GM18867 (cell line): Measurements from ENCODE around the gene CRK.
A peak's percentile ranks its signal among the peaks of the same experiment; 100 is the strongest.

Experiments used
- ATAC-seq: cut with Tn5 transposase; IDR thresholded peaks from one replicate; pipeline ENCODE4 v1.9.1; 2021; ENCODE audit warnings: mild to moderate bottlenecking, moderate library complexity; ENCODE audit not compliant: unreplicated experiment

The CRK gene

DNA sequence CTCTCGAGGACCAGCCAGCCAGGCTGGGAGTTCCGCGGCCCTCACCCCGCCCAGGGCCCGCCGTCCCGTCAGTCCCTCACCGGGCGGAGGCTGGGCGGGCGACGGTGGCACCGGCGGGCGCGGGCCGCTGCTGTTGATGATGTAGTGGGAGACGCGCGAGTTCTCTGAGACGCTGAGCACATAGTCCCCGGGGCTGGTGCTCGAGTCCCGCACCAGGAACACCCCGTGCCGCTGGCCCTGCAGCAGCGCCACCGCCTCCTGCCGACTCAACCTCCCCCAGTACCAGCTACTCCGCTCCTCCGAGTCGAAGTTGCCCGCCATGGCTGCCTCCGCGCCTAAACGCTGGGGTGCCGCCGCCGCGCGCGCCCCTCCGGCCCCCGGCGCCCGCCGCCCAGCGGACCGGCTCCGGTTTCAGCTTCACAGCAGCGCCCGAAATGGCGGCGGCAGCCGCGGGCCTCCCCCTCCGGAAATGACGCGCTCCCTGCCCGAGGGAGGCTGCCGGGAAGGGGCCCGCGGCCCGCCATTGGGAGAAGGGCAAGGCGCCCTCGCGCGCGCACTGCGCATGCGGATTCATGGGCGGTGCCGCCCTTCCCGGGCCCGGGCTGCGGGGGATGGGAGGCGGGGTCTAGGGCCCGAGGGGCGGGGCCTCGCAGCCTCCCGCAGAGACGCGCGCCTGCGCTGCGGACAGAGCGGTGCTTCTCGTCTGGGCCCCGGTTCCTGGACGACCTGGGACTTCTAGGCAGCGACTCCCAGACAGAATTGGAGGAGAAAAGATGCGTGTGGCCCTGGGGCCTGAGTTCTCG lies at the start of gene CRK:
Gene CRK, minus strand, starts transcription at position 436 of the 803 bp plus-strand sequence. Its CDS starts 115 bp downstream, at position 321.
- ATAC-seq, result peak; percentile 83

DNA sequence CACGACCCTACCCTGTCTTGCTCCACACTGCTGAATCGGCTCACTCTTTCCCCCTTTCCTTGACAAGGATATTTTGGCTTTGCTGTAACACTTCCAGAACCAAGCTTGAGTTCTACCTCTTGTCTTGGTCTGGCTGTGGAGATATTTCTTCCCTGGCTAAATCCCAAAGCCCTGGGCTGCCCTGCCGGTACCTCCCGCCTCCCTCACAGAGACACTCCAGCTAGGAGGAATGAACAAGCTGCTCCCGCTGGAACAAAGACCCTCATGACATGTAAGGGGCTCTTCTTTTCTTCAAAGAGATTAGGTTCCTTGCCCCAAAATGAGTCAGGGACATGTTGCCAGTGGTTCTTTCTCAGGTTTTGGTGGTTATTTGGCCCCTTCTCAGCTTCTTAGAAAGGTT lies 49.6 kb upstream of the CRK start:
- no peak for ATAC-seq

DNA sequence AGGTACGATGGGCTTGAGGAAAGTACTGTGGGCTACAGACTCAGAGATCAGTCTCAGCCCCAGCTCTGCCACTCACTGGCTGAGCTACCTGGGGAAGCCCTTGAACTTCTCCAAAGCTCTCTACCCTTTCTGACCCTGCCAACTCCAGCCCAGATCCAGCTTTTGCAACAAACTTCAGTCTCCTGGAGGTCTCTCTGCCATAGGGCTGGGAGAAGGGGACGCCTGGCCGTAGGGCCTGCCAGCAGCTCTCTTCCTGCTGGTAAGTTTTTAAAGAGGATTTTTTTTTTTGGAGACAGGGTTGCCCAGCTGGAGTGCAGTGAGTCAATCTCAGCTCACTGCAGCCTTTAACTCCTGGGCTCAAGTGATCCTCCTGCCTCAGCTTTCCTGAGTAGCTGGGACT lies 48.8 kb upstream of the CRK start:
- no peak for ATAC-seq

DNA sequence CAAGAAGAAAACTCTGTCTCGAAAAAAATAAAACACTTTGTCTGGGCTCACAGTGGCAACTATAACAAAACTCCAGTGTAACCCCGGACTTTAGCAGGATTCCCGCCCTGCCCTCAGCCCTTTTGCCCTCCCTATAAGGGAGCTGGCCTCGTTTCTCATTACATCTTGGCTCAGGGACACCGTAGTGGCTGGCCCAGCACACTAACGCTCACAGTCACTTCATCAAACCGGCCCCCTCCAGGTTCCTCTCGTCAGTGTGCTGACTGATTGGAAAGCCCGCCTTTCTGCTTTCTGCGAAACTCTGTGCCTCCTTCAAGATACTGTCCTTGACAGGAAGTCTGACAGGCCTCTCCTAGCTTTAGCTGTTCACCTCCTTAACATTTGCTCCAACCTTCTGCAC lies 47.7 kb upstream of the CRK start:
- ATAC-seq, result no peak

DNA sequence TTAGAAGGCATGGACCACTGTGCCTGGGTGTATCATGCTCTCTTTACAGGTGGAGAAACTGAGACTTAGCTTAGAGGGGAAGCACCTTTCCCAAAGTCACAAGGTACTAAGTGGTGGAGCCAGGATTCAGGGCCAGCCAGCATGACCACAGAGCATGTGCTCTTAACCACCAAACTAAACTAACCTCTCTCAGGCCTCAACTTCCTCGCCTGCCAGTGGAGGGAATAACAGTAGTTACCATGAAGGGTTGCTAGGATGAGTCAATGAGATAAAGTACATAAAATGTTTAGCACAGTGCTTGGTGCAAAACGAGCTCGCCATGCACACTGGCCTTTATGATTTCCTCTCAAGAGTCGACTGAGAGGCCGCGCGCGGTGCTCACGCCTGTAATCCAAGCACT lies 42.8 kb upstream of the CRK start:
- ATAC-seq, result no peak

DNA sequence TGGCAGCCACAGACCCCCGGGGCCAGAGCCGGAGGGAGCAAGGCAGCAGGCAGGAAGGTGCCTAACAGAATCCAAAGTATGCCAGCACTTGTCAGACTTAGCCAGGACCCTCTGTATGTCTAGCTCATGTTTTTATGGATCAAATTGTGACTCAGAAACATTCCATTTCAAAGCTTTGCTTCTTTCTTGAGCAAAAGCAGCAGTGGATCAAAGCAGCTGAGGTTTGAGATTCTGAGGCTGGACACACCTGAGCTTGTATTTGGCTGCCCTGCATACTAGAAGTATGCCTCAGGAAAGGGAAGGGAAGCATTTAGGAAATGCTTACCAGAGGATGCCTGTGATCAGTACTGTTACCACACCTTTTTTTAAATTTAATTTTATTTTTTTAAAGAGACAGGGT lies 42.2 kb upstream of the CRK start:
- no peak for ATAC-seq

DNA sequence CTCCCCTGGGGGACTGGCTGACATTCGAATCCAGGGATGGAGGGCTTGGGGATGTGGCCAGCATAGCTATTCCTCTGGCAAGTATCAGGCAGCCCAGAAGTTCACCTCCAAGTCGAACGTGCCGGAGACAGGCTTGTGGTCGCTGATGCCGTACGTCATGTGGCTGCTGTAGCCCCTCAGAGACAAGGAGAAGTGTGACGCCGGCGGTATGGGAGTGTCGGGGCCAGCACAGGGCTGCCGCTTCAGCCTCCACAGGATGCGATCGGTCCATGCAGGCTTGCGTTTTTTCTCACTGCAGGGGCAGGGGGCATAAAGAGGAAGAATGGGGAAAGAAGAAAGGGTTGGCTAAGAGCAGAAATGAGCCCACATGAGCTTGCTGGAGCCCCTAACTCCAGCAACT lies 41.8 kb upstream of the CRK start:
- no peak for ATAC-seq

DNA sequence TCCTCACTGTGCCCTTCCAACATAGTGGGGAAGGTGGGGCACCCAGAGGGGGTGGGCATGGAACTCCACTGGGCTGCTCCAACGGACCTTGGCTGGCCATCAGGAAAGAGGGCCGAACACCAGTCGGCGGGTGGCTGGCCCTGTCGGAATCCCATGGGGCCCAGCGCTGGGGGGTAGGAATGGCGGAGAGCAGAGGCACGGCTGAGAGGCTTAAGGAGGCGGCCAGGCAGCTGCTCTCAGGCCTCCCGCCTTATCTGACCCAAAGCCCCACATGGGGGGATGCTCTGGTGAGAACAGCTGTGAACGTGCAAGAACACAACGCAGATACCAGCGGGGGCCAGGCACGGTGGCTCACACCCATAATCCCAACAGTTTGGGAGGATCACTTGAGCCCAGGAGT lies 40.8 kb upstream of the CRK start:
- ATAC-seq, result no peak

DNA sequence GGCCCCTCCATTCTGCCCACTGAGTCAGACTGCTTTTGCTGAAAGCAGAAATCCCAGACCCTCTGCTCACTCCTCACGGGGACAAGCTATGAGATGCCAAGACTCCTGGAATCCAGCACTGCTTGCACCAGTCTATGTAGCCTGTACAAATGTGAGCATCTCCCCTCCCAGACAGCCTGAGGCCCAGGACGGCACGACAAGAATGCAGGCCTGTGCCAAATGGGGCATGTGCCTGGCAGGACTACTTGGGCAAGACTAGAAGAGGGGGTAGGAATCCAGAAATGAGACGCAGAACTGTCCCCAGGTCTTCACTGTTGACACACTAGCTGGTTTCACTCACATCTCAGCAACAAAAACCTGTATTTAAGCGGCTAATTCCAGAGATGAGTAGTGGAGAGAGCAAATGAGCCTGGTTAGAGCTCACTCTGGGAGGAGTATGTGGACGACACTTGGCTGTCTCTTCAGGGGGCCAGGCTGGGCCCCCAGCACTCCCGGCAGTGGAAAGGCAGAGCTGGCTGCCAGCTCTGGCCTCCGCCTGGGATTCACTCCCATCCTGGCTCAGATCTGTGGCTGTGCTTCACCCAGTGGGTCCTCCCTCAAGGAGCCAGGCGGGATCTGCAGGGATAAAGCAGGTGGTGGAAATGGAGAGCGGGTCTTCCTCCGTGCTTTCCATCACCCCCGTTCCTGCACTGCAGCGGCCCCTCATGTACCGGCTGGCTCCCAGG lies 39.4 kb upstream of the CRK start:
- no peak for ATAC-seq

DNA sequence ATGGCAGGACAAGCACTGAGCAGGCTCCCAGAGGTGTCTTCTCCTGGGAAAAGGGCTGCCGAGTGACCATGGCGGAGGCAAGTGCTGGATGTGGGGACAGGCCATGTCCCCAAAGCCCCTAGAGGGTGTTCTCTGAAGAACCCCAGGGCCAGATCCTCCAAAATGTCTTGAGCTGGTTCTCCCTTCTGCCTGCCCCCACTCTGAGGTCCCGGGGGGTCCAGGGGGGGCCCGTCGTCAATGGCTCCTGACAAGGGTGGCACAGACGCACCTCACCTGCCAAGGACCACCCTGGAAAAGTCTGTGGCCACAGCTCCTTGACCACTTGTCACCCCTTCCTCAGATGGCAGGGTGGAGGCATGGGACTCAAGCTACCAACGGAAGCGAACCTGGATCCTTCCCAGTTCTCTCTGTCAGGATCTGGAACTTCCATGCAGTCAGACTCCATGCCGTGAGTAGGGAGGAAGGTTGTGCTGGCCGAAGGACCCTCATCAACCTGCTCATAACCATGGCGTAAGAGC lies 38.8 kb upstream of the CRK start:
- no peak for ATAC-seq

DNA sequence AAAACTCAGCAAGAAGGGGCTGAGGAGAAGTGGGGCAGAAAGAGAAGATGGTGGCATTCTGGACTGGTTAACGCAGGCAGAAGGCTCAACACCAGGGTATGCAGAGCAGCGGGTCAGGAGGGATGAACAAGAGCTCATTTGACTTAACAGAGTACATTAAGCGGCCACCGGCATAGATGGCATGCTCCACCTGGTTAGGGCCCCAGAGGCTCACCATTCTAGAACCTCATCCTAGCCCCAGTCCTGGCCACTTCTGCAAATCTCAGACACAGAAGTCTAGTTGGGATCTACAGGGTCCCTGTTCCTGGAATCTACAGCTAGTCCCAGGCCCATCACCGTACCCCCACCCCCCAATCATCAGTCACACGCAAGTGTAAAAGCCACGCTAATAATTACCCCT lies 38.2 kb upstream of the CRK start:
- no peak for ATAC-seq

DNA sequence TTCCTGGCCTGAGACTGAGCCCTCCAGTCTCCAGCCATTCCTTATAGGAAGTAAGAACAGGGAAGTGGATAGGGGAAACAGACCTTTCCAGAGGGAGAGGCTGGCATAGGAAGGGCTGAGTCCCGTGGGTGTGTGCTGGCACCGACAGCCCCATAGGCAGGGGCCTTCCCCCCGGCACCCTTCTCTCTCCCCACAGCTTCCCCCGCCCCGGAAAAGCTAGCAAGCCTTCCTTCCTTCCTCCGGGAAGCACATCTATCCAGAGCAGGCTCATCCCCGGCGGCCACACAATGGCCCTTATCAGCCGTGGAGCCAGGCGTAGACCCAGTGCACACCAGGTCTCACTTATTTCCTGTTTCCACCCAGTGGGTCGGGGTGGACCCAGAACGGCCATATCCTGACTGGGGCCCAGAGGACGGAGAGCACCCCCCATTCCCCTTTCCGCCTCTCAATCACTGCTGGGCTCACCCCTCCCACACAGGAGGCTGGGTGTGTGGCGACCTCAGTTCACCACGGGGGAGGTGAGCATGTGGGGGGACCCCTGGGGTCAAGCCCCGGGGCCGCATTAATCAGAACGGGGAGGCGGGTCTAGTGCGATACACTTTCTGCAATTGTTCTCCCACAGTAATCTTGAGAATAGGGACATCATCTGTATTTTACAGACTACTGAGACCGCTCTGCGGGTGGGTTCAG lies 37.4 kb upstream of the CRK start:
- ATAC-seq, result no peak

DNA sequence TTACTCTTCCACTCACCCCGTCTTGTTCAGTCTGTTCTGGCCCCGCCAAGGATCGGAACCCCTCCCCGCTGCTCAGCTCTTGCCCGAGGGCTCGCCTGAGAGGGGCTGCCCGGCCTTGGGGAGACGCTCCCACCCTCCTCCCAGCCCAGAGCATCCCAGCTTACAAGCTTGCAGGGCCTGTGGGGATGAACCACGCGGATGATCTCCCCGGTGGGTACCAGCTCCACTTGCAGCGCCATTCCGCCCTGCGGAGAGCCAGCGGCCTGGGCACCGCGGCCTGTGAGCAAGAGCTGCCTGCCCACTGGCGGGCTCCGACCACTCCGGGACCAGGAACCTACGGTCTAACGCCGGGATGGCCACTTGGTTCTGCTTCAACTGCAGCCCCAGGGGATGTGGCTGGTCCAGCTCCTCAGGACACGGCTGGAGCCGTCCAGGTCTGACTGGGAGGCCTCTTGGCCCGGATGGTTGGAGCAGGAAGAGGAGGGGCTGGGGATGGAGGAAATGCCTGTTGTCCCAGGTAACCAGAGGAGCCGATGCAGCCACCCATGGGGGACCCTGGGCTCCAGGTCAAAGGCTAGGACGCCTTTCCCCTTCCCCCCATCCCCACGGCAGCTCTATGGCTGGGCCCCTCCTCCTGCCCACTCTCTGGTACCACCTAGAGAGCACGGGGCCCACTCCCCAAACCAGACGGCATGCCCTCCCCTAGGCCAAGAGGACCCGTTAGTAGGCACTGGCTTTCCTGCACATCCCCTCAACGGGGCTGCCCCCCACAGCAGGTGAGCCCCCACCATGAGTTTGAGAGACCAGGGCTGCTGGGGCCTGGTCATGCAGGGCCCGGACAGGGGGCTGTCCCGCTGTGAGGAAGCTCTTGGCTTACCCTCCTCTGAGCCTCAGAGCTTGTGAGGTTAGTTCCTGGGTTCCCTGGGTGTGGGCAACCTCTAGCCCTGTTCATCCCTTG lies 36.5 kb upstream of the CRK start, which contains the start of gene MYO1C:
Gene MYO1C, minus strand, starts transcription at position 438 of the 958 bp plus-strand sequence. Its CDS starts 199 bp downstream, at position 239.
- ATAC-seq, result no peak

DNA sequence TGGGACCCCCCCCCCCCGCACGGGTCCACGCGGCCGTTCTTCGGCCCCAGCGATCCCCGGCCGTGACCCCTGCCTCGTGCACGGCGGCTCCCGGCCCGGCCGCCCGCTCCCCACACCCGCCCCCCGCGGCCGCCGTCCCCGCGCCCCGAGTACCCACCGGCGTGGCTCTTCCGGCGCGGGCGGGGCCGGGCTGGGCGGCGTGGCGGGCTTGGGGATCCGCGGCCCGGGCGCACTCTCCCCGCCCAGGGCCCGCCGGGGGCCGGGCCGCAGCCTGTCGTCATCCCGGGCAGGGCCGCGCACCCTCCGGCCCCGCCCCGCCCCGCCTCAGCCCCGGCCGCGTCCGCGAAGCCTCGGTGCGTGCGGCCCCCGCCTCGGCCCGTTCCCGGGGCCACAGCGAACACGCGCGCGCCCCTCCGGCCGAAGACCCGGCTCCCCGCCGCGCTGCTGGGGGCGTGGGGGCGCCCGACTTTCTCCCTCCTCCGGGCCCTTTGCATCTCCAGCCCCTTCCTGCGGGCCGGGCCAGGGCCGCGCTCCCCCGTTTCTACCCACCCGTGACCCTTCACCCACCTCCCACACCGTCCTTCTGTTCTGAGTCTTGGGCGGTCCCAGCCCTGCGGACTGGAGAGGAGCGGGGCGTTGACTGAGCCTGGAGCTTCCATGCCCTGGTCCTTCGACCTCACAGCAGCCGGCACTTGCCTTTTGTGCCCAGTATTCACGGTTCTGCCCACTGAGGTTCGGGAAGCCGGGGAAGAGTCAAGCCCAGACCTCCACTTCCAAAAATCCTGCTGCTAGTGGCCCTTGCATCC lies 35.6 kb upstream of the CRK start:
- peak; percentile 50 for ATAC-seq

DNA sequence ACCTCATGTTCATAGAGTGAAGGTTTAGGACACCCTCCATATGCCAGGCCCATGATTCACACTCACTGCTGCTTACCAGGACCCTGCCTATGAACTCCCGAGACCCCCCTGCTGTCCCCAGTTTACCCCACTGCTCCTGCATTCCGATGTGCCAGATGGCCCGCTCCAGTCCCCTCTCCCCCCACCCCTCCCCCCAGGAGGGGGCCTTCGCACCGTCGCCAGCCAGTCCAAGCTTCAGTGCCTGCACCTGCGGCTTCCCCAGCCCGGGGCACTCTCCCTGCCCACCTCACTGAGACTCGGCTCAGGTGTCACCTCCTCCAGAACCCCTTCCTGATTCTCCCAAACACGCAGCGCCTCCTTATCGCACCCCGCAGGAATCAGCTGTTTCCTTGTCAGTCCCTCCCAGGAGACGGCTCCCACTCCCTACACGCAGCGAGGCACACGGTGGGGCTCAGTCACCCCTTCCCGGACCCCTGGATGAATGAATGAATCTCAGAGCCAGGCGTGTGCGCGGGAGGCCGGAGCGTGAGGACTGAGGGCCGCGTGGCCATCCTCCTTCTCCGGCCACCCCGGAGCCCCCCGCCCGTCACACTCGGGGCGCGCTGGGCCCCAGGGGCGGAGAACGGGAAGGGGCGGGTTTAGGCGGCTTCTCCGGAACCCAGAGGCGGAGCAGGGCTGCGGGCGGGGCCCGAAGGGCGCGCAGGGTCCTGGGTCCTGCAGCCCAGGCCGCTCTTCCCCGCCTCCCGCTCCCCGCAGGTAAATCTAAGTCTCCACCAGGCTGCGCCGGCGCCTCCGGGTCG lies 34.8 kb upstream of the CRK start:
- ATAC-seq, result peak; percentile 49

DNA sequence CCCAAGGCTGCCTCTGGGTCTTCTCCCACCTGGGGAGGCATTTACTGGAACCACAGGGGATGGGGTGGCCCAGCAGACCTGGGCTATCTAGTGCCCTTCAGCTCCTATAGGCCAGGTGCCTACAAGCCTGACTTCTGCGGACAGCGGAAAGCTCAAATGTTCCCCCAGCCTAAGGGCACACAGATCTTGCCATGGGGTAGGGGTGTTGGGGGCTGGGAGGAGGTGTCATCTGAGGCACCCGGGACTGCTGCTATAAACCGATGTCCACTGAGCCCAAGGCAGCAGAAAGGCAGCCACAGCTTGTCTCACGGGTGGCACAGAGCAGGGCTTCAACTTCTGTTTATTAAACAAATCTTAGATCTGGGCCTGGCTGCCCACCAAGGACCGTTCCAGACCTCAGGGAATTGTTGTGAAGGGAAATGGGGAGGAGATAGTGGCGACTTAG lies 32.8 kb upstream of the CRK start:
- ATAC-seq, result no peak

DNA sequence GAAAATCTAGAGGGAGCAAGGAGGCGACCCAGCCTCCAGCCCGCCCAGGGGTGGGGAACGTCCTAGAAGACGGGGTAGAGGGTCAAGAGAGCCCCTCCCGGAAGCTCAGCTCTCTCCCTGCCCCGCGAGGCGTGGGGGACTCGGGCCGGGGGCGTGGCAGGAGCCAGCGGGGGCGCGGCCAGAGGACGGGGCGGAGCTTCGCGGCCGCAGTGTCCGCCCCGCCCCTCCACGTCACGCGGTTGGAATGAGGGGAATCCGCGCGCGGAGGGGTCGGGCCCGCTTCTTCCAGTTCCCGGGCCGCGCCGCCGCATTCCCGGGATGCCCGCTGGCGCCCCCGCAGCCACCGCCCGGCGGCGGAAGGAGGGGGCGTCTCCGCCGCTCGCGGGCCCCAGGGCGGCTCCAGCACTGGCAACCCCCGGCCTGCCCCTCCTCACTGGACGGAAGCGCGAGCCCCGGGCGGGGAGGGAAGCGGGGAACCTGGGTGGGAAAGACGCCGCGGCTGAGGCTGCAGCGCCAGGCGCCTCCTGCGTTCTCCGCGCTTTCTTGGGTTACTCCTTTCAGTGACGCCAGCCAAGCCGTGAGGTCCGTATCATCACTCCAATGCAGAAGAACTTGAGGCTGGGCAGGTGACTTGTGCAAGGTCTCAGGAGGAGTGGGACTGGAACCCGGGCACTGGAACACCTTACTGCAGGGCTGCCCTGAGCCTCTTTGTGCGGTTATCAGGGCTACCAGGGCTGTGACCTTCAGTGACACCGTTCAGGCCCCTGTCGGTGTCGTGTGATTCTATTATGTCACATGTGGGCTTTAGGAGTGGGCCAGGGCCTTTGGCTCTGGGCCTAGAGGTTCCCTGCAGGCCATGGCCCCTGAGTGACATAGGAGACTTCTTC lies 32.1 kb upstream of the CRK start:
- peak; percentile 26 for ATAC-seq
